Forelimb muscle (tissue), 1 donor: ENCODE measurements around the gene GGT7. TPM values are rescaled to one million over a fixed set of nuclear protein-coding genes. Genes with fewer than 3 reads are reported as not detected.
"Not testable (repeated sequence)": the region's sequence is repeated elsewhere in the genome, so short reads cannot be mapped to it uniquely, and the experiment has no call there.

Experiments used
- DNase-seq: peaks from one replicate; pipeline ENCODE4 v3.0.0-alpha.2; 2013; ENCODE audit warnings: low read depth
- polyA plus RNA-seq: library from polyadenylated mRNA; unstranded; fragments of 120-200 nt; gene quantifications from one replicate; pipeline ENCODE4 v1.2.1, GENCODE V29; 2013; ENCODE audit not compliant: insufficient read length

Gene GGT7
- polyA plus RNA-seq: 20.5 TPM

GRCh38 chr20:34872622-34873224 is at the start of gene GGT7:
TSS of gene GGT7 (minus strand) at chr20:34872856. CDS start at chr20:34872815, 41 bp downstream.
- DNase-seq: no peak

- DNase-seq: no peak
Observed at GRCh38 chr20:34921436-34921835, 48.8 kb upstream of the GGT7 start.

GRCh38 chr20:34920055-34920454 is 47.4 kb upstream of the GGT7 start:
- no peak for DNase-seq

- DNase-seq: no peak
Observed at GRCh38 chr20:34916774-34917354, 44.2 kb upstream of the GGT7 start.

GRCh38 chr20:34915749-34916455 is 43.2 kb upstream of the GGT7 start:
- DNase-seq: no peak

- no peak for DNase-seq
Observed at GRCh38 chr20:34915131-34915530, 42.5 kb upstream of the GGT7 start.

- DNase-seq: no peak
Observed at GRCh38 chr20:34907616-34908469, 35.2 kb upstream of the GGT7 start.

GRCh38 chr20:34904202-34904621 is 31.6 kb upstream of the GGT7 start:
- DNase-seq: no peak

GRCh38 chr20:34898731-34899130 is 26.1 kb upstream of the GGT7 start:
- not testable (repeated sequence) for DNase-seq

GRCh38 chr20:34898129-34898528 is 25.5 kb upstream of the GGT7 start:
- DNase-seq: not testable (repeated sequence)

- no peak for DNase-seq
Observed at GRCh38 chr20:34896086-34896621, 23.5 kb upstream of the GGT7 start.

GRCh38 chr20:34895465-34895864 is 22.8 kb upstream of the GGT7 start:
- DNase-seq: no peak

- DNase-seq: no peak
Observed at GRCh38 chr20:34894723-34895122, 22.1 kb upstream of the GGT7 start.

- no peak for DNase-seq
Observed at GRCh38 chr20:34892671-34893070, 20.0 kb upstream of the GGT7 start.

GRCh38 chr20:34891166-34892062 is 18.8 kb upstream of the GGT7 start:
- no peak for DNase-seq

GRCh38 chr20:34888468-34888867 is 15.8 kb upstream of the GGT7 start:
- no peak for DNase-seq

GRCh38 chr20:34887023-34887422 is 14.4 kb upstream of the GGT7 start:
- DNase-seq: no peak

- no peak for DNase-seq
Observed at GRCh38 chr20:34886122-34886521, 13.5 kb upstream of the GGT7 start.

- DNase-seq: no peak
Observed at GRCh38 chr20:34884260-34884659, 11.6 kb upstream of the GGT7 start.

- DNase-seq: no peak
Observed at GRCh38 chr20:34883809-34884208, 11.2 kb upstream of the GGT7 start.
